WTC11 (cell line): Measurements from ENCODE around the gene ZNF43. TPM values are rescaled to one million over a fixed set of nuclear protein-coding genes. Genes with fewer than 3 reads are reported as not detected.

ENCODE experiments used
- ATAC-seq: fragments of 200-7000 bp; cut with Tn5 transposase; 2 replicates; pipeline ENCODE4 v1.10.0; 2021; ENCODE audit warnings: mild to moderate bottlenecking, moderate library complexity
- CTCF ChIA-PET: fragments of 300-600 bp; sonication (Branson Sonifier 250); formaldehyde crosslinking; loops from one replicate; lab custom pipeline; 2021; ENCODE audit warnings: antibody characterized with exemption; lab: Charles Lee
- POLR2A ChIA-PET: fragments of 350-600 bp; sonication (Branson Sonifier 250); formaldehyde crosslinking; loops from one replicate; lab custom pipeline; 2021; ENCODE audit warnings: antibody characterized with exemption; lab: Charles Lee
- DNase-seq: peaks from one replicate; pipeline ENCODE4 v3.0.0; 2021; ENCODE audit warnings: low spot score
- H3K27ac Mint-ChIP-seq: 2 replicates; pipeline ENCODE4 v1.8.0; 2021; ENCODE audit warnings: mixed read lengths
- H3K27me3 Mint-ChIP-seq: 2 replicates; pipeline ENCODE4 v1.8.0; 2021; ENCODE audit warnings: low read depth, mild to moderate bottlenecking, moderate library complexity, mixed read lengths
- H3K36me3 Mint-ChIP-seq: 2 replicates; pipeline ENCODE4 v1.8.0; 2021; ENCODE audit warnings: mixed read lengths
- H3K4me1 Mint-ChIP-seq: 2 replicates; pipeline ENCODE4 v1.8.0; 2022; ENCODE audit warnings: mixed read lengths
- H3K4me3 Mint-ChIP-seq: 2 replicates; pipeline ENCODE4 v1.8.0; 2021; ENCODE audit warnings: mild to moderate bottlenecking, moderate library complexity, mixed read lengths
- H3K9me3 Mint-ChIP-seq: 2 replicates; pipeline ENCODE4 v1.8.0; 2021; ENCODE audit warnings: mixed read lengths
- ARID4B ChIP-seq: sonication (generic); formaldehyde crosslinking; IDR thresholded peaks from 2 replicates; pipeline ENCODE4 v1.8.0; 2023; ENCODE audit warnings: missing genetic modification reagents, mild to moderate bottlenecking, borderline replicate concordance
- ETV6 ChIP-seq: sonication (generic); formaldehyde crosslinking; IDR thresholded peaks from 2 replicates; pipeline ENCODE4 v1.8.1; 2022; ENCODE audit warnings: mild to moderate bottlenecking, missing genetic modification reagents
- HMGA2 ChIP-seq: fragments of 250-450 bp; sonication (Bioruptor Pico); IDR thresholded peaks from 2 replicates; pipeline ENCODE4 v1.4.0; 2021; ENCODE audit warnings: mild to moderate bottlenecking, moderate library complexity
- HMGXB4 ChIP-seq: sonication (generic); formaldehyde crosslinking; IDR thresholded peaks from 2 replicates; pipeline ENCODE4 v1.8.1; 2023; ENCODE audit warnings: mild to moderate bottlenecking, moderate library complexity, missing genetic modification reagents
- IRF1 ChIP-seq: sonication (generic); formaldehyde crosslinking; IDR thresholded peaks from 2 replicates; pipeline ENCODE4 v1.8.0; 2023; ENCODE audit warnings: missing genetic modification reagents
- NR2C2 ChIP-seq: sonication (generic); formaldehyde crosslinking; IDR thresholded peaks from 2 replicates; pipeline ENCODE4 v1.8.0; 2022; ENCODE audit warnings: mild to moderate bottlenecking, missing genetic modification reagents
- NR3C1 ChIP-seq: sonication (generic); formaldehyde crosslinking; conservative IDR thresholded peaks from 2 replicates; pipeline ENCODE4 v1.8.1; 2023; ENCODE audit warnings: low read depth, mild to moderate bottlenecking, missing genetic modification reagents
- OVOL2 ChIP-seq: fragments of 250-450 bp; sonication (Bioruptor Pico); IDR thresholded peaks from 2 replicates; pipeline ENCODE4 v1.9.0; 2021; ENCODE audit warnings: mild to moderate bottlenecking, borderline replicate concordance
- PRRX2 ChIP-seq: fragments of 250-450 bp; sonication (Bioruptor Pico); IDR thresholded peaks from 2 replicates; pipeline ENCODE4 v1.8.0; 2021; ENCODE audit warnings: mild to moderate bottlenecking
- RELA ChIP-seq: sonication (generic); formaldehyde crosslinking; IDR thresholded peaks from 2 replicates; pipeline ENCODE4 v1.8.1; 2022; ENCODE audit warnings: missing genetic modification reagents, mild to moderate bottlenecking, borderline replicate concordance
- RORB ChIP-seq: fragments of 250-450 bp; sonication (Bioruptor Pico); IDR thresholded peaks from 2 replicates; pipeline ENCODE4 v1.9.0; 2021; ENCODE audit warnings: mild to moderate bottlenecking
- SMAD4 ChIP-seq: sonication (generic); formaldehyde crosslinking; IDR thresholded peaks from 2 replicates; pipeline ENCODE4 v1.8.0; 2022; ENCODE audit warnings: mild to moderate bottlenecking, missing genetic modification reagents
- SP1 ChIP-seq: sonication (generic); formaldehyde crosslinking; conservative IDR thresholded peaks from 2 replicates; pipeline ENCODE4 v1.8.1; 2022; ENCODE audit warnings: missing genetic modification reagents
- TEAD4 ChIP-seq: sonication (generic); formaldehyde crosslinking; IDR thresholded peaks from 2 replicates; pipeline ENCODE4 v1.8.0; 2022; ENCODE audit warnings: mild to moderate bottlenecking, missing genetic modification reagents
- USF1 ChIP-seq: sonication (generic); formaldehyde crosslinking; IDR thresholded peaks from 2 replicates; pipeline ENCODE4 v1.8.0; 2022; ENCODE audit warnings: mild to moderate bottlenecking, missing genetic modification reagents
- ZMAT4 ChIP-seq: fragments of 250-450 bp; sonication (Bioruptor Pico); IDR thresholded peaks from 2 replicates; pipeline ENCODE4 v1.9.0; 2021; ENCODE audit warnings: mild to moderate bottlenecking
- ZNF317 ChIP-seq: sonication (generic); formaldehyde crosslinking; IDR thresholded peaks from 2 replicates; pipeline ENCODE4 v1.8.1; 2023; ENCODE audit warnings: low read depth, mild to moderate bottlenecking, moderate library complexity, missing genetic modification reagents, borderline replicate concordance
- ZNF396 ChIP-seq: fragments of 250-450 bp; sonication (Bioruptor Pico); IDR thresholded peaks from 2 replicates; pipeline ENCODE4 v1.8.0; 2021; ENCODE audit warnings: mild to moderate bottlenecking, moderate library complexity, borderline replicate concordance
- ZNF416 ChIP-seq: fragments of 250-450 bp; sonication (Bioruptor Pico); IDR thresholded peaks from 2 replicates; pipeline ENCODE4 v1.9.0; 2021; ENCODE audit warnings: mild to moderate bottlenecking, inconsistent platforms
- ZNF423 ChIP-seq: fragments of 250-450 bp; sonication (Bioruptor Pico); IDR thresholded peaks from 2 replicates; pipeline ENCODE4 v2.1.2; 2022; ENCODE audit warnings: mild to moderate bottlenecking, moderate library complexity
- ZNF671 ChIP-seq: fragments of 250-450 bp; sonication (Bioruptor Pico); IDR thresholded peaks from 2 replicates; pipeline ENCODE4 v1.8.0; 2021; ENCODE audit warnings: mild to moderate bottlenecking
- total RNA-seq: library from RNA; stranded (reverse); gene quantifications from 3 replicates; pipeline ENCODE4 v1.2.3, GENCODE V29; 2021

Gene ZNF43
- total RNA-seq, 1 experiment from 2014 or later, result 55.2 TPM

- H3K9me3 Mint-ChIP-seq, result no peaks in the 10 kb centered on the region
- ChIA-PET POLR2A (interaction anchor here (0.5 to 2.1 kb wide), 2 partner anchors 11 to 17 kb away, joined by 6 to 8 read pairs; no protein-coding TSS in a partner anchor), CTCF (no interaction called here)
- ATAC-seq, result no peak
- DNase-seq, result no peak
- peaks cover 71% of the 10 kb centered on the region for H3K36me3 Mint-ChIP-seq
- no peak overlapping the region for H3K4me3 Mint-ChIP-seq
- TF ChIP-seq SP1 (CRISPR knock-in tag) (no peak), ZNF396 (CRISPR knock-in tag) (no peak)
- H3K27ac Mint-ChIP-seq, result no peak overlapping the region
- H3K4me1 Mint-ChIP-seq, result peaks cover 8% of the 10 kb centered on the region
- no peaks in the 10 kb centered on the region for H3K27me3 Mint-ChIP-seq
These were observed 5.1 kb upstream of the ZNF43 start for GRCh38 chr19:21841081-21841480.

- ChIA-PET POLR2A (interaction anchor here (2.1 kb wide), 1 partner anchor 12 kb away, joined by 8 read pairs; no protein-coding TSS in a partner anchor), CTCF (interaction anchor here (2.0 kb wide), 1 partner anchor 12 kb away, joined by 4 read pairs; no protein-coding TSS in a partner anchor)
- Mint-ChIP-seq H3K4me3 (no peak overlapping the region), H3K27me3 (no peaks in the 10 kb centered on the region; the same call in 1 of the 2 replicates), H3K9me3 (no peaks in the 10 kb centered on the region), H3K4me1 (peaks cover 10% of the 10 kb centered on the region), H3K27ac (no peak overlapping the region), H3K36me3 (peaks cover 63% of the 10 kb centered on the region)
- no peak for ATAC-seq
- TF ChIP-seq OVOL2 (CRISPR knock-in tag), result no peak
- no peak for TF ChIP-seq HMGA2 (CRISPR knock-in tag)
- no peak for TF ChIP-seq ARID4B (CRISPR knock-in tag)
- TF ChIP-seq RORB (CRISPR knock-in tag), result no peak
- TF ChIP-seq NR2C2 (CRISPR knock-in tag), result no peak
- TF ChIP-seq ETV6, result no peak
- no peak for TF ChIP-seq USF1
- TF ChIP-seq ZMAT4, result no peak
- no peak for TF ChIP-seq PRRX2
- TF ChIP-seq HMGXB4 (CRISPR knock-in tag), result no peak
- no peak for TF ChIP-seq ZNF416
- no peak for TF ChIP-seq ZNF317 (CRISPR knock-in tag)
- no peak for TF ChIP-seq IRF1 (CRISPR knock-in tag)
- TF ChIP-seq NR3C1 (CRISPR knock-in tag), result no peak
- TF ChIP-seq ZNF671 (CRISPR knock-in tag), result no peak
- TF ChIP-seq ZNF423 (CRISPR knock-in tag), result no peak
- no peak for TF ChIP-seq TEAD4 (CRISPR knock-in tag)
- no peak for TF ChIP-seq RELA (CRISPR knock-in tag)
- TF ChIP-seq SMAD4 (CRISPR knock-in tag), result no peak
- TF ChIP-seq, all 79 proteins: peak for 0
- no peak for DNase-seq
These were observed 4.0 kb upstream of the ZNF43 start for GRCh38 chr19:21839976-21840375.
